ENCODE results near the gene SPATA32.

Gene SPATA32

DNA sequence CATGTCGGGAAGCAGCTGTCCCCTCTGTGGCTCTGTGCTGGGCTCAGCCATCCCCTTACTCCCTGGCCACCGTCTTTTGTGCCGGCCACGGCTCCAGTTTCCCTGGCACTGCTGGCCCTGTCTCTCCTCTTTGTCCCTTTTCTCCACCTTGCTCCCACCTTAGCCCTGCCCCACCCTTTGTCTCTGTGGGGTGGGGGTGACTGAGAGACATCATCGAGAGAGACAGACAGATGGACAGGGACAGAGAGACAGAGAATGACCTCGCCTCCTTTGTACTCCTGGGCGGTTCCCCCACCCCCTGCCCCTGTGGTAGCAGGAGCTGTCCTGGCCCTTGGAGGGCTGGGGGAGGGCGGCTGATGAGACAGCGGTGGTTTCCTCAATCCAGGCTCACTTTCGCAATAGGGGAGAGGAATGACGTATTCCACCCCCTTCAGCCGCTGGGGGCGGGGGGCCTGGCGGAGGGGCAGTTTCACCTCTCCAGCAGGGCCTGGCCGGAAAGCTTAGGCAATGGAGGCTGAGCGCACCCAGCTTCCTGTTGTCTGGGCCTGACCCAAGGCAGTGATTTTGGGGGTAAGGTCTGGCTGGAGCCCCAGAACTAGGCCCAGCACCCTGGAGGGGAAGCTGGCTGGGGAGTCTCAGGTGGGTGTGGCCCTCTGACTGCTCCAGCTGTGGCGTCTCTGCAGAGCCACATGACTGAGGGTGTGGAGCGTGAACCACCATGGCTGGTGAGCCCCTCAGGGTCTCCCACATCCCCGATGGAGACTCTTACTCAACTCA lies 32.9 kb downstream of the SPATA32 start:
- ChIA-PET CTCF (interaction anchor here (1.8 to 3.9 kb wide), 2 partner anchors 10 to 94 kb away, joined by 8 to 21 read pairs; partner anchors contain the start of gene ACBD4), POLR2A (ENCODE audit: low non-redundant PET) (no interaction called here)
- TF ChIP-seq, protein P1, sequence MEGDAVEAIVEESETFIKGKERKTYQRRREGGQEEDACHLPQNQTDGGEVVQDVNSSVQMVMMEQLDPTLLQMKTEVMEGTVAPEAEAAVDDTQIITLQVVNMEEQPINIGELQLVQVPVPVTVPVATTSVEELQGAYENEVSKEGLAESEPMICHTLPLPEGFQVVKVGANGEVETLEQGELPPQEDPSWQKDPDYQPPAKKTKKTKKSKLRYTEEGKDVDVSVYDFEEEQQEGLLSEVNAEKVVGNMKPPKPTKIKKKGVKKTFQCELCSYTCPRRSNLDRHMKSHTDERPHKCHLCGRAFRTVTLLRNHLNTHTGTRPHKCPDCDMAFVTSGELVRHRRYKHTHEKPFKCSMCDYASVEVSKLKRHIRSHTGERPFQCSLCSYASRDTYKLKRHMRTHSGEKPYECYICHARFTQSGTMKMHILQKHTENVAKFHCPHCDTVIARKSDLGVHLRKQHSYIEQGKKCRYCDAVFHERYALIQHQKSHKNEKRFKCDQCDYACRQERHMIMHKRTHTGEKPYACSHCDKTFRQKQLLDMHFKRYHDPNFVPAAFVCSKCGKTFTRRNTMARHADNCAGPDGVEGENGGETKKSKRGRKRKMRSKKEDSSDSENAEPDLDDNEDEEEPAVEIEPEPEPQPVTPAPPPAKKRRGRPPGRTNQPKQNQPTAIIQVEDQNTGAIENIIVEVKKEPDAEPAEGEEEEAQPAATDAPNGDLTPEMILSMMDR (conservative IDR thresholded peaks at IDR 0.05; ENCODE audit: low read depth): no peak
- H3K27ac ChIP-seq: peak overlapping the region; percentile 94
- peak; percentile 94 for DNase-seq (ENCODE audit: low spot score)

DNA sequence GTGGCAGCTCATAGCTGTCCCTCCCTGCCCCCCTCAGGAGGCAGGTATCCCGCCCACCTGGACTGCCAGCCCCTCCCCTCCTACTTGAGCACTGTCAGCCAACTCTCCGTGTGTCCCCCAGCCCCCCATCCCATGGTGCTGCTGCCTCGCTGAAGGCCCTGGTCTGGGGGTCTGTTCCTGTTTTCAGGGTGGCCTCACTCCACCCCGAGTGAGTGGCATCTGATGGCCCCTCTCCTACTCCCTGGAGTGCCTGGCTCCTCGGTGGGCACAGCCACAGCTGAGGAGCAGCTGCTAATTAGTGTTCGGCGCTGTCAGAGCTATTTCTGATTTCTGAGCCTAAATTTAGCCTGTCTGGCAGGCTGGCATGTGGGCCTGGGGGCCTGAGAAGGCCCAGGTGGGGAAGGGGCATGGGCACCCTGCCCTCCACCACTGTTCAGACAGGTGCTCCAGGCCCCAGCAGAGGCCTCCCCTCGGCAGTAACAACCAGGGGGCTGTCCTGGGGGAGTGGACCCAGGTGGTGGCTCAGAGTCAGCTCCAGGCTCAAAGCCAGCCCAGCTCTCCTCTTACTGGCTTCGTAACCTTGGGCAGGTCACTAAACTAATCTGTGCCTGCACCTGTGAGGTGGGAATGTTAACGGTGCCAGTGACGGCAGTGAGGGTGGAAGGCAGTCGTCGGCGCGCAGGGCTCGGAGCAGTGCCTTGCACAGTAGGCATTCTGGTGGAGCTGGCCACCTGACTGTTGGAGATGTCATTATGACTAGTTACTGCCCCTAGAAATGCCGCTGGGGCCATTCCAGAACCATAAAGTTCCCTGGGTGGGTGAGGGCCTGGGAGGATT lies 33.8 kb downstream of the SPATA32 start:
- TF ChIP-seq, protein P1 (conservative IDR thresholded peaks at IDR 0.05; ENCODE audit: low read depth): no peak
- DNase-seq (ENCODE audit: low spot score): no peak
- peak overlapping the region; percentile 94 for H3K27ac ChIP-seq
- CTCF ChIA-PET: interaction anchor here (1.8 to 3.9 kb wide), 2 partner anchors 9 to 93 kb away, joined by 8 to 21 read pairs; partner anchors contain the start of gene ACBD4
- POLR2A ChIA-PET (ENCODE audit: low non-redundant PET): no interaction called here

DNA sequence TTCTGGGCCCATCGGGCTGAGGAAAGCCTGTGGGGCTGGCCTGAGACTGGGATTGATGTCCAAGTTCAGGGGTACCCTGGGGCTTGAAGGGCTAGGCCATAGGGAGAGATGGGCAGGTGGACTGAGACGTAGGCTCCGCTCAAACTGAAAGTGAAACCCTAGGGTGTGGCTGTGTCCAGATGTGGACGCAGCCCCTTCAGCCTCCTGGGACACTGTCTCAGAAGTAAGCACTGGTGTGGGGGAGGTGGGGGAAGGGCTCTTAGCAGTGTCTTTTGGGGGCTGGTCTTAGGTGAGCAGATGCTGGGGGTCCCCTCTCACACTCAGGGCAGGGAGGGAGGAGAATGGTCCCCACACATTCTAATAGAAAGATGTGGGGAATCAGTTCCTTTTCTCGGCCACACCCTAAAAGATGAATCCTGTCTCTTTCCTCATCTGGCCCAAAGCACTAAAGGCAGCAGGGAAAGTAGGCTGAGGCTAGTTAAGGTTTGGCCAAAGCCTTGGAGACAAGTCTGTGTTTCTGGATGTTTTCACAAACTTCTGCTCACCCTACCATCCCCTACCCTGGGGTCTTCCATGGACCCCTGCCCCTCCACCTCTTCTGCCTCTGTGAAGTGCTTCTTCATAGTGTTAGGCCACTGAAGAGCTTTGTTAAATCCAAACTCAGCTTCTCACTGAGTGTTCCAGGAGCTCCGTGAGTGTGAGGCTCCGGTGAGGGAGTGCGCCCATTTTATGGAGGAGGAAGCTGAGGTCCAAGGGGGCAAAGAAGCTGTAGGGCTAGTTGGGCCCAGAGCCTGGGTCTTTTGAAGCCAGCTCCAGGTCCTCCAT lies 34.6 kb downstream of the SPATA32 start:
- CTCF ChIA-PET: interaction anchor here (1.8 to 3.9 kb wide), 2 partner anchors 8 to 92 kb away, joined by 8 to 21 read pairs; partner anchors contain the start of gene ACBD4
- peak overlapping the region; percentile 94 for H3K27ac ChIP-seq
- POLR2A ChIA-PET (ENCODE audit: low non-redundant PET): interaction anchor here (0.6 kb wide), 1 partner anchor 72 kb away, joined by 5 read pairs; no protein-coding TSS in a partner anchor
- TF ChIP-seq, protein P1 (conservative IDR thresholded peaks at IDR 0.05; ENCODE audit: low read depth): no peak
- no peak for DNase-seq (ENCODE audit: low spot score)

DNA sequence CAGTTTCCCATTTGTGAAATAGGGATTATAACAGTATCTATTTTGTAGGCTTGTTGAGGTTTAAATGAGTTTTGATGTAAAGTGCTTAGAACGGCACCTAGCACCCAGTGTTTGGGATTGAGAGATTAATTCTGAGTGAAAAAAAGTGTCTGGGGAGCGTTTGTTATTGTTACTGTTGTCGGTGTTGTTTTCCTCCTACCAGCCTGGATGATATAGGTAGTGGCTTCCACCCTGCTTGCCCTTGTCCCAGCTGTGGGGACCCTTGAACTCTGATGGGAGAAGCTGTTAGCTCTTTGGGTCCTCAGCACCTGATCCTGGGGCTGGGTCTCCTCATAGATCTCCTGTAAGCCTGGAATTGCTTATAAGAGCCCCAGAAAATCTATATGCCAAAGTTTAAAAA lies 35.3 kb downstream of the SPATA32 start:
- TF ChIP-seq, protein P1 (conservative IDR thresholded peaks at IDR 0.05; ENCODE audit: low read depth): no peak
- peak overlapping the region; percentile 94 for H3K27ac ChIP-seq
- no peak for DNase-seq (ENCODE audit: low spot score)
- ChIA-PET POLR2A (ENCODE audit: low non-redundant PET) (interaction anchor here (0.6 kb wide), 1 partner anchor 71 kb away, joined by 5 read pairs; no protein-coding TSS in a partner anchor), CTCF (interaction anchor here (1.6 kb wide), 1 partner anchor 9 kb away, joined by 7 read pairs; no protein-coding TSS in a partner anchor)

DNA sequence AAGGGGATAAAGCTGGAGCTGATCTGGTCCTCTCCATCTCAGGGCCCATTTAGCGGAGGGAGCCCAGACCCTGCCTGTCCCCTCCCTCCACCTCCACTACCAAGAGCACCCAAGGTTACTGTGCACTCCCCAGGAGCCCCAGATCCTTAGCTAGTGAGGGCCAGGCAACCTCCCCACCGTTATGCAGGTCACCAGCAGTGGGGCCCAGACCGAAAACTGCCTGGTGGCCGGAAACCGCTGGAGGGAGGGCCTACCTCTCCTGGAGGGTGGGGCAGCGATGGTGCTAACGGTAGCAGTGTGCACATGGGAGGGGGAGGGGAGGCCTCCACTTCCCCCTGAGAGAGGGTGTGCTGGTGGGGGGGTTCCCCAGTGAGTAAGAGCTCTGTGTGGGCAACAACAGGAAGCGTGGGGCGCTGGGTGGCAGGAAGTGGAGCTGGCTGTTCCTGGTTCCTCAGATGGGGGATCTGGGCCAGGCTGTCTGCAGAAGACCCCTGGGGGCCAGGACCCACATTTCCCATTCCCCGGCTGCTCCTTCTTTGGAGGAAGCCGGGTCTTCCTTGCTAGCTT lies 35.8 kb downstream of the SPATA32 start:
- TF ChIP-seq, protein P1 (conservative IDR thresholded peaks at IDR 0.05; ENCODE audit: low read depth): no peak
- ChIA-PET POLR2A (ENCODE audit: low non-redundant PET) (no interaction called here), CTCF (interaction anchor here (0.6 to 1.6 kb wide), 2 partner anchors 10 to 430 kb away, joined by 3 to 7 read pairs; no protein-coding TSS in a partner anchor)
- peak overlapping the region; percentile 94 for H3K27ac ChIP-seq
- no peak for DNase-seq (ENCODE audit: low spot score)
